PFSK-1 (cell line): Measurements from ENCODE around the gene PPM1H.

Experiments used
- POLR2AphosphoS5 ChIP-seq: IDR thresholded peaks from 2 replicates; pipeline ENCODE4 v1.6.1; 2012; ENCODE audit warnings: low read depth, mild to moderate bottlenecking, control low read depth, low read length, moderate library complexity
- SIN3A ChIP-seq: IDR thresholded peaks from 2 replicates; pipeline ENCODE4 v1.6.1; 2012; ENCODE audit warnings: mild to moderate bottlenecking, low read length, moderate library complexity, borderline replicate concordance; ENCODE audit not compliant: insufficient read depth
- TAF1 ChIP-seq: IDR thresholded peaks from 2 replicates; pipeline ENCODE4 v1.6.1; 2012; ENCODE audit warnings: low read length, control low read depth, borderline replicate concordance; ENCODE audit not compliant: insufficient read depth

GRCh38 chr12:62762645-62763044 is 172.3 kb downstream of the PPM1H start:
- no peak for TF ChIP-seq SIN3A
- no peak for TF ChIP-seq POLR2AphosphoS5
- no peak for TF ChIP-seq TAF1
